ENCODE measurements around the gene APRT.

APRT gene

DNA sequence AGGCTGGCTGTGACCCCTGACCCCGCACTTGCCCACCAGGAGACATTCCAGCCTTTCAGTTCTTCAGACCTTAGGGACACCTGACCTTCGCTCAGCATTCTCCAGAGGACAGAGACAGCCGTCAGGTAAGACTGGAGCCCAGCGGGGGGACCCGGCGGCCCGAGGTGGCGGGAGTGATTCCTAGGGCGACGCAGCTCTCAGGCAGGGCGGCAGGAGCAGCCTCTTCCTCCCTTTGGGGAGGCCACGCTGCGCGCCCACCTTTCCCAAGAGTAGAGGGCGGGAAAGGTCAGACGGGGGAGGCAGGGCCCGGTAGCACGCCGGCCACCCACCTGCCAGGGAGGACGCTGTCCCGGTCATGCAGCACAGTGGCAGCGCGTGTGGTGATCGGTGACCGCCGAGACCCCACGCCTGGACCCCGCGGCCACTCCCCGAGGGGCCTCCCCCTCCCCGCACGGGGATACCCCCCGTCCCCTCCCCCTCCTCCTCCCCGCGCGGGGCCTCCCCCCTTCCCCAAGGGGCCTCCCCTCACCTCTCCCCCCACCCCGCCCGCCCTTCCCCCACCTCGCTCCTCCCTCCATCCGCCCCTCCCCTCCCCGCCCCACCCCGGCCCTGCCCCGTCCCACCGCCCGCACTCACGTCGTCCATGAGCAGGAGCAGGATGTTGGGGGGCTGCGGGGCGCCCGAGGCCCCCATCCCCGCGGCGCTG, 44.5 kb upstream of the APRT start:
- H3K36me3 ChIP-seq (ENCODE audit: control insufficient read depth, insufficient read depth, low read length): no peaks in the 10 kb centered on the region
- DNase-seq: peak; percentile 29
- H2BK15ac ChIP-seq (replicated peaks; ENCODE audit: low read depth): no peak overlapping the region
- no peak overlapping the region for H4K5ac ChIP-seq (ENCODE audit: low read length)
- H3K23ac ChIP-seq (ENCODE audit: low read length): peak overlapping the region; percentile 85
- no peak overlapping the region for H2BK120ac ChIP-seq (ENCODE audit: low read depth, low read length)
- no peaks in the 10 kb centered on the region for H3K79me2 ChIP-seq (ENCODE audit: control insufficient read depth, insufficient read depth, low read length)
- no peak overlapping the region for H2BK5ac ChIP-seq (ENCODE audit: low read length)
- no peak overlapping the region for H3K4ac ChIP-seq (ENCODE audit: low read depth, low read length)
- peak overlapping the region; percentile 76 for H3K4me2 ChIP-seq (ENCODE audit: low read length)
- peaks cover 2% of the 10 kb centered on the region for H3K4me1 ChIP-seq (ENCODE audit: control insufficient read depth, low read depth, low read length)
- peak overlapping the region; percentile 40 for H3K4me3 ChIP-seq (ENCODE audit: low read length)
- H2AK5ac ChIP-seq (ENCODE audit: low read length): no peak overlapping the region
- H4K8ac ChIP-seq (ENCODE audit: low read depth, low read length): no peak overlapping the region
- no peaks in the 10 kb centered on the region for H3K27me3 ChIP-seq (ENCODE audit: insufficient read depth, low read length, poor library complexity)
- H3K56ac ChIP-seq (ENCODE audit: low read length): peak overlapping the region; percentile 89
- peaks cover 9% of the 10 kb centered on the region for H3K79me1 ChIP-seq (ENCODE audit: low read length)
- WGBS (ENCODE audit: extremely low coverage, insufficient coverage, low lambda C conversion rate): no CpG with 5 or more reads among the region's 53 CpGs
- H3K18ac ChIP-seq (ENCODE audit: low read length): no peak overlapping the region
- peak overlapping the region; percentile 75 for H3K9ac ChIP-seq (ENCODE audit: low read length)
- no peak overlapping the region for H3K27ac ChIP-seq (ENCODE audit: low read depth, low read length)

DNA sequence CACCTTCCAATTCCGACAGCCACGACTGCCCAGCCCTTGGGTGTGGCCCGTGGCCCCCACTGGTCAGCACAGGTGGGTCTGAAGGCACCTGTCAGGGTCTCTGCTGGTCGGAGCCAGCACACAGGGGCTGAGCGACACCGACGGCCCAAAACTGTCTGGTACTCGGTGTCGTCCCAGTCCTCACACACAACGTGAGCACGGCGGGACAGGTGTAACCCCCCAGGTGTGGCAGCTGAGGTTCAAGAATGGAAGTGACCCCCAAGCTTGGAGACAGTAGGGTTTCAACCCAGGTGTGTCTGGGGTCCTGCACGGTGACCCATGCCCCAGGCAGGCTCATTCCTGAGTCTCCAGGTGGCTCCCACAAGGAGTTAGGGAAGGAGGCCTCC, 44.0 kb upstream of the APRT start:
- Histone ChIP-seq H2BK15ac (replicated peaks; ENCODE audit: low read depth) (no peak overlapping the region), H2AK5ac (ENCODE audit: low read length) (no peak overlapping the region), H3K4me3 (ENCODE audit: low read length) (no peak overlapping the region), H3K56ac (ENCODE audit: low read length) (no peak overlapping the region), H2BK120ac (ENCODE audit: low read depth, low read length) (no peak overlapping the region), H2BK5ac (ENCODE audit: low read length) (no peak overlapping the region), H3K36me3 (ENCODE audit: control insufficient read depth, insufficient read depth, low read length) (no peaks in the 10 kb centered on the region), H3K79me1 (ENCODE audit: low read length) (peaks cover 9% of the 10 kb centered on the region), H3K4me2 (ENCODE audit: low read length) (peak overlapping the region; percentile 76), H3K27ac (ENCODE audit: low read depth, low read length) (no peak overlapping the region), H4K8ac (ENCODE audit: low read depth, low read length) (no peak overlapping the region), H3K23ac (ENCODE audit: low read length) (no peak overlapping the region), H4K5ac (ENCODE audit: low read length) (no peak overlapping the region), H3K9ac (ENCODE audit: low read length) (no peak overlapping the region), H3K27me3 (ENCODE audit: insufficient read depth, low read length, poor library complexity) (no peaks in the 10 kb centered on the region), H3K79me2 (ENCODE audit: control insufficient read depth, insufficient read depth, low read length) (no peaks in the 10 kb centered on the region), H3K4ac (ENCODE audit: low read depth, low read length) (no peak overlapping the region), H3K4me1 (ENCODE audit: control insufficient read depth, low read depth, low read length) (peaks cover 2% of the 10 kb centered on the region), H3K18ac (ENCODE audit: low read length) (no peak overlapping the region)
- no peak for DNase-seq
- no CpG with 5 or more reads among the region's 13 CpGs for WGBS (ENCODE audit: extremely low coverage, insufficient coverage, low lambda C conversion rate)

- H3K9ac ChIP-seq (ENCODE audit: low read length): no peak overlapping the region
- no peak for DNase-seq
- H3K4me2 ChIP-seq (ENCODE audit: low read length): no peak overlapping the region
- H2BK120ac ChIP-seq (ENCODE audit: low read depth, low read length): no peak overlapping the region
- H3K36me3 ChIP-seq (ENCODE audit: control insufficient read depth, insufficient read depth, low read length): no peaks in the 10 kb centered on the region
- no peak overlapping the region for H3K4ac ChIP-seq (ENCODE audit: low read depth, low read length)
- H3K4me1 ChIP-seq (ENCODE audit: control insufficient read depth, low read depth, low read length): peaks cover 2% of the 10 kb centered on the region
- no peak overlapping the region for H3K23ac ChIP-seq (ENCODE audit: low read length)
- no peak overlapping the region for H4K8ac ChIP-seq (ENCODE audit: low read depth, low read length)
- H4K5ac ChIP-seq (ENCODE audit: low read length): no peak overlapping the region
- H3K79me2 ChIP-seq (ENCODE audit: control insufficient read depth, insufficient read depth, low read length): no peaks in the 10 kb centered on the region
- H3K27ac ChIP-seq (ENCODE audit: low read depth, low read length): no peak overlapping the region
- no peak overlapping the region for H3K4me3 ChIP-seq (ENCODE audit: low read length)
- no peak overlapping the region for H3K18ac ChIP-seq (ENCODE audit: low read length)
- H3K27me3 ChIP-seq (ENCODE audit: insufficient read depth, low read length, poor library complexity): no peaks in the 10 kb centered on the region
- peaks cover 9% of the 10 kb centered on the region for H3K79me1 ChIP-seq (ENCODE audit: low read length)
- no peak overlapping the region for H3K56ac ChIP-seq (ENCODE audit: low read length)
- no peak overlapping the region for H2BK15ac ChIP-seq (replicated peaks; ENCODE audit: low read depth)
- no CpG with 5 or more reads among the region's 8 CpGs for WGBS (ENCODE audit: extremely low coverage, insufficient coverage, low lambda C conversion rate)
- H2AK5ac ChIP-seq (ENCODE audit: low read length): no peak overlapping the region
- H2BK5ac ChIP-seq (ENCODE audit: low read length): no peak overlapping the region
Measured at GRCh38 chr16:88855176-88855575, 43.4 kb upstream of the APRT start.

DNA sequence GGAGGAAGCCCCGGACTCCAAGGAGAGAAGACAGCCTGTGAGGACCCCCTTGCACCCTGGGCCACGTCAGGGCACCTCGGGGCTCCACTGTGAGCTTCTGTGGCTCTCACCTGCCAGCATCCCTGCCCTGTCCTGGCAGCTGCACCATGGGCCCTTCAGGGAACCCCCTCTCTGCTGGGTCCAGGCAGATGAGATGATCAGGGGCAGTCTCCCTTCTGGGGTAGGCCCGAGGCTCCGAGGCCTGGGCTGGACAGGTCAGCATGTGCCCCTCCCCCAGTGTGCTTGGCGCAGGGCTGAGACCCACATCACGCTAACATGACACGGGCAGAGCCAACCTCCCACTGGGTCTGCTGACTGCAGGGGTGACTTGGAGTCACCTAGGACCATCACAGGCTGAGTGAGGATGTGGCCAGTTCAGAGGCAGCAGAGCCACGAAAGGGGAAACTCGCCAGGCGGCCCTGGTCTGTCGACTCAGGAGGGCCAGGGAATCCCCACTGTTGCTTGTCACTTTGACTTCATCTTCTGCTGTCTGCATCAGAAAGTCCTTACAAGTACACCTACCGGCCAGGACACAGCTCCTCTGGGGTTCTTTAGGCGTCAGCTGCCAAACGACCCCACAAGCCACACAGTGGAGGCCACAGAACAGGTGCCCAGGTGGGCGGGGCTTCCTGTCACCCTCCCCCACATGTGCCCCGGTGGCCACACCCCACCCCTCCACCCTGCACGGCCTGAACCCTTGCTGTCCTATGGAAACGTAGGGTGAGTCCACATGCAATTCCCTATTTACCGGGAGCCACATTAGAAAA, 42.8 kb upstream of the APRT start:
- Histone ChIP-seq H2BK15ac (replicated peaks; ENCODE audit: low read depth) (no peak overlapping the region), H2BK5ac (ENCODE audit: low read length) (no peak overlapping the region), H3K4me3 (ENCODE audit: low read length) (no peak overlapping the region), H4K5ac (ENCODE audit: low read length) (no peak overlapping the region), H3K79me1 (ENCODE audit: low read length) (peaks cover 9% of the 10 kb centered on the region), H3K36me3 (ENCODE audit: control insufficient read depth, insufficient read depth, low read length) (no peaks in the 10 kb centered on the region), H3K23ac (ENCODE audit: low read length) (no peak overlapping the region), H3K27me3 (ENCODE audit: insufficient read depth, low read length, poor library complexity) (no peaks in the 10 kb centered on the region), H3K27ac (ENCODE audit: low read depth, low read length) (no peak overlapping the region), H3K4me1 (ENCODE audit: control insufficient read depth, low read depth, low read length) (peaks cover 2% of the 10 kb centered on the region), H3K18ac (ENCODE audit: low read length) (no peak overlapping the region), H3K79me2 (ENCODE audit: control insufficient read depth, insufficient read depth, low read length) (no peaks in the 10 kb centered on the region), H3K4ac (ENCODE audit: low read depth, low read length) (no peak overlapping the region), H2BK120ac (ENCODE audit: low read depth, low read length) (no peak overlapping the region), H2AK5ac (ENCODE audit: low read length) (no peak overlapping the region), H3K9ac (ENCODE audit: low read length) (no peak overlapping the region), H4K8ac (ENCODE audit: low read depth, low read length) (no peak overlapping the region), H3K56ac (ENCODE audit: low read length) (no peak overlapping the region), H3K4me2 (ENCODE audit: low read length) (no peak overlapping the region)
- no peak for DNase-seq
- no CpG with 5 or more reads among the region's 20 CpGs for WGBS (ENCODE audit: extremely low coverage, insufficient coverage, low lambda C conversion rate)

DNA sequence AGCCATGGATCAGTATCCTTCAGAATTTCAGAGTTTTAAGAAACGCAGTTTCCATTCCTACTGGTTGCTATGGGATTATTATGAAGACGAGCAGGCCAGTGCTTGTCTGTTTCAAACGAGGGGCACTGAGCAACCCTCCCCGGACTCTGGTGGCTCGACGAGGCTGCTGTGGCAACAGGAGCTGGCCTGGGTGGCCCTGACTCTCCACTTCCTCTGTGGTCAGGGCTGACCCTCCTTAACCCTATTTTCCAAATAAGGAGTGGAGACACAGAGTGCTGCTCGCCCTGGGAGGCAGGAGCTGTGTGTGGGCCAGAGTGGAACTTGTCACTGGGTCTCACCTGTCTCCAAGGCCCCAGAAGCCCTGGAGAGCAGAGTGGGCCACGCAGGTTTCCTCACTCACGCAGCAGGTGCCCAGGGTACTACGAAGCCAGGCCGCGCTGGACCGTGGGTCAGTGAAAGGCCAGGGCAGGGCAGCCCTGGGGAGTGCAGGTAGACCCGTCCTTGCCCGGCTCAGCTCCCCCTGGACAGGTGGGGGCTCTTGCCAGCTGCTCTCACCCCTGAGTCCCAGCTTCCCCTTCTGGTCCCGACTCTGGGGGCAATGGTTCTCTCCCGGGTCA, 41.7 kb upstream of the APRT start:
- Histone ChIP-seq H4K5ac (ENCODE audit: low read length) (no peak overlapping the region), H3K36me3 (ENCODE audit: control insufficient read depth, insufficient read depth, low read length) (no peaks in the 10 kb centered on the region), H3K18ac (ENCODE audit: low read length) (no peak overlapping the region), H3K4ac (ENCODE audit: low read depth, low read length) (no peak overlapping the region), H3K27ac (ENCODE audit: low read depth, low read length) (no peak overlapping the region), H3K9ac (ENCODE audit: low read length) (no peak overlapping the region), H2AK5ac (ENCODE audit: low read length) (no peak overlapping the region), H3K79me2 (ENCODE audit: control insufficient read depth, insufficient read depth, low read length) (no peaks in the 10 kb centered on the region), H4K8ac (ENCODE audit: low read depth, low read length) (no peak overlapping the region), H3K4me3 (ENCODE audit: low read length) (no peak overlapping the region), H3K4me2 (ENCODE audit: low read length) (no peak overlapping the region), H3K4me1 (ENCODE audit: control insufficient read depth, low read depth, low read length) (peaks cover 2% of the 10 kb centered on the region), H2BK15ac (replicated peaks; ENCODE audit: low read depth) (no peak overlapping the region), H3K79me1 (ENCODE audit: low read length) (peaks cover 7% of the 10 kb centered on the region), H2BK5ac (ENCODE audit: low read length) (no peak overlapping the region), H3K23ac (ENCODE audit: low read length) (no peak overlapping the region), H3K27me3 (ENCODE audit: insufficient read depth, low read length, poor library complexity) (no peaks in the 10 kb centered on the region), H2BK120ac (ENCODE audit: low read depth, low read length) (no peak overlapping the region), H3K56ac (ENCODE audit: low read length) (no peak overlapping the region)
- WGBS (ENCODE audit: extremely low coverage, insufficient coverage, low lambda C conversion rate): no CpG with 5 or more reads among the region's 17 CpGs
- no peak for DNase-seq

Data from mesendoderm (in vitro differentiated cells).